Mesenchymal stem cell (in vitro differentiated cells and primary cell): ENCODE measurements around the gene CDH4.

Source experiments
- DNase-seq: peaks from one replicate; pipeline ENCODE4 v3.0.0-alpha.2; 2013
- H2AFZ ChIP-seq: one replicate; pipeline ENCODE4 v1.6.1; 2013; ENCODE audit warnings: low read depth, mild to moderate bottlenecking, control low read depth, inconsistent platforms, low read length, moderate library complexity
- H2AK5ac ChIP-seq: 2 replicates; pipeline ENCODE4 v1.6.1; 2013; ENCODE audit warnings: low read length, moderate library complexity, mild to moderate bottlenecking, inconsistent platforms; ENCODE audit not compliant: severe bottlenecking
- H2BK120ac ChIP-seq: one replicate; pipeline ENCODE4 v1.6.1; 2013; ENCODE audit warnings: low read depth, mild to moderate bottlenecking, inconsistent platforms, low read length, moderate library complexity
- H2BK12ac ChIP-seq, 2 experiments: one replicate each; pipeline ENCODE4 v1.6.1; 2013; ENCODE audit warnings: inconsistent platforms in 2 of 2, low read length in 2 of 2, mild to moderate bottlenecking in 2 of 2, moderate library complexity in 2 of 2, control low read depth in 1 of 2
- H2BK15ac ChIP-seq: one replicate; pipeline ENCODE4 v1.6.1; 2013; ENCODE audit warnings: mild to moderate bottlenecking, low read depth, inconsistent platforms; ENCODE audit not compliant: poor library complexity, severe bottlenecking
- H2BK5ac ChIP-seq: 2 replicates; pipeline ENCODE4 v1.6.1; 2013; ENCODE audit warnings: low read depth, mild to moderate bottlenecking, low read length, control low read depth, inconsistent platforms; ENCODE audit not compliant: poor library complexity, severe bottlenecking
- H3K14ac ChIP-seq, 2 experiments: one replicate each; pipeline ENCODE4 v1.6.1; 2013; ENCODE audit warnings: inconsistent platforms in 2 of 2, low read length in 2 of 2, control low read depth in 1 of 2, mild to moderate bottlenecking in 1 of 2, moderate library complexity in 1 of 2
- H3K18ac ChIP-seq, 2 experiments: one replicate each; pipeline ENCODE4 v1.6.1; 2013; ENCODE audit warnings: inconsistent platforms in 2 of 2, low read length in 2 of 2, control low read depth in 1 of 2, low read depth in 1 of 2, mild to moderate bottlenecking in 1 of 2
- H3K23ac ChIP-seq, 2 experiments: one replicate each; pipeline ENCODE4 v1.6.1; 2013; ENCODE audit warnings: inconsistent platforms in 2 of 2, low read length in 2 of 2, mild to moderate bottlenecking in 2 of 2, moderate library complexity in 2 of 2, control low read depth in 1 of 2
- H3K27ac ChIP-seq: 2 replicates; pipeline ENCODE4 v1.5.1; 2013; ENCODE audit warnings: mild to moderate bottlenecking, moderate library complexity, low read length, control low read depth, inconsistent platforms; ENCODE audit not compliant: poor library complexity, severe bottlenecking
- H3K27me3 ChIP-seq, 2 experiments: 2 replicates each; pipeline versions ENCODE4 v1.6.1 to v1.7.0; 2013; ENCODE audit warnings: low read length in 2 of 2, mild to moderate bottlenecking in 2 of 2, moderate library complexity in 2 of 2, control low read depth in 1 of 2, inconsistent platforms in 1 of 2; ENCODE audit not compliant: control insufficient read depth in 1 of 2, insufficient read depth in 1 of 2
- H3K36me3 ChIP-seq, 2 experiments: 2 replicates each; pipeline versions ENCODE4 v1.6.1 to v1.7.0; 2013; ENCODE audit warnings: low read length in 2 of 2, control low read depth in 1 of 2, inconsistent platforms in 1 of 2, low read depth in 1 of 2, mild to moderate bottlenecking in 1 of 2; ENCODE audit not compliant: insufficient read depth in 2 of 2, control insufficient read depth in 1 of 2
- H3K4ac ChIP-seq, 2 experiments: one replicate each; pipeline ENCODE4 v1.6.1; 2013; ENCODE audit warnings: inconsistent platforms in 2 of 2, low read length in 2 of 2, mild to moderate bottlenecking in 2 of 2, moderate library complexity in 2 of 2, control low read depth in 1 of 2, low read depth in 1 of 2
- H3K4me1 ChIP-seq: 2 replicates; pipeline ENCODE4 v1.6.1; 2013; ENCODE audit warnings: low read depth, low read length, control low read depth; ENCODE audit not compliant: control insufficient read depth, insufficient read depth
- H3K4me2 ChIP-seq: 2 replicates; pipeline ENCODE4 v1.6.1; 2013; ENCODE audit warnings: low read length, mild to moderate bottlenecking, inconsistent platforms; ENCODE audit not compliant: poor library complexity, severe bottlenecking
- H3K4me3 ChIP-seq, 2 experiments: 2 replicates each; pipeline versions ENCODE4 v1.5.1 to v1.7.0; 2013; ENCODE audit warnings: low read length in 2 of 2, mild to moderate bottlenecking in 2 of 2, control low read depth in 1 of 2, low read depth in 1 of 2; ENCODE audit not compliant: insufficient read depth in 1 of 2
- H3K79me1 ChIP-seq: replicated peaks from 2 replicates; pipeline ENCODE4 v1.6.1; 2013; ENCODE audit warnings: mild to moderate bottlenecking, control low read depth, low read length, inconsistent platforms; ENCODE audit not compliant: poor library complexity, severe bottlenecking
- H3K9ac ChIP-seq: 2 replicates; pipeline ENCODE4 v1.7.0; 2013; ENCODE audit warnings: mild to moderate bottlenecking, low read length, moderate library complexity
- H3K9me3 ChIP-seq: 2 replicates; pipeline ENCODE4 v1.7.0; 2013; ENCODE audit warnings: mild to moderate bottlenecking, low read length; ENCODE audit not compliant: control insufficient read depth
- H4K8ac ChIP-seq: one replicate; pipeline ENCODE4 v1.6.1; 2013; ENCODE audit warnings: inconsistent platforms, mild to moderate bottlenecking, low read length, moderate library complexity
- H4K91ac ChIP-seq: one replicate; pipeline ENCODE4 v1.6.1; 2013; ENCODE audit warnings: mild to moderate bottlenecking, low read length, inconsistent platforms
- WGBS: methylation state at CpG from one replicate; pipeline ENCODE4 v1.1.7; 2013; ENCODE audit warnings: mixed read lengths; 5-methylcytosine and 5-hydroxymethylcytosine counted together

The CDH4 gene

GRCh38 chr20:61698598-61699494 is 446.8 kb downstream of the CDH4 start:
- 90% methylated on average over 25 of the region's 25 CpGs for WGBS
- no peak overlapping the region for H3K23ac ChIP-seq
- peaks cover 4 to 15% of the 10 kb centered on the region in 2 experiments for H3K27me3 ChIP-seq
- no peak overlapping the region for H2AK5ac ChIP-seq
- no peak for DNase-seq
- no peak overlapping the region for H3K27ac ChIP-seq
- no peak overlapping the region for H3K18ac ChIP-seq
- no peak overlapping the region for H3K4me2 ChIP-seq
- H3K4me1 ChIP-seq, result peaks cover 3% of the 10 kb centered on the region
- H2AFZ ChIP-seq, result no peak overlapping the region
- H4K91ac ChIP-seq, result no peak overlapping the region
- no peak overlapping the region for H2BK120ac ChIP-seq
- H3K14ac ChIP-seq, result no peak overlapping the region
- no peaks in the 10 kb centered on the region for H3K9me3 ChIP-seq
- H3K4me3 ChIP-seq, result no peak overlapping the region
- no peak overlapping the region for H2BK12ac ChIP-seq
- no peaks in the 10 kb centered on the region for H3K36me3 ChIP-seq
- no peak overlapping the region for H3K4ac ChIP-seq
- no peak overlapping the region for H3K9ac ChIP-seq
- no peak overlapping the region for H2BK15ac ChIP-seq
- H2BK5ac ChIP-seq, result no peak overlapping the region
- H3K79me1 ChIP-seq, result no peaks in the 10 kb centered on the region
- no peak overlapping the region for H4K8ac ChIP-seq

GRCh38 chr20:61699495-61700374 is 447.7 kb downstream of the CDH4 start:
- no peaks in the 10 kb centered on the region for H3K36me3 ChIP-seq
- H3K4me2 ChIP-seq, result no peak overlapping the region
- H4K8ac ChIP-seq, result no peak overlapping the region
- peaks cover 3% of the 10 kb centered on the region for H3K4me1 ChIP-seq
- H2AK5ac ChIP-seq, result no peak overlapping the region
- H2BK120ac ChIP-seq, result no peak overlapping the region
- H3K4me3 ChIP-seq, result no peak overlapping the region
- H3K4ac ChIP-seq, result no peak overlapping the region
- no peaks in the 10 kb centered on the region for H3K9me3 ChIP-seq
- no peak overlapping the region for H3K27ac ChIP-seq
- no peak overlapping the region for H3K9ac ChIP-seq
- H3K18ac ChIP-seq, result no peak overlapping the region
- no peak overlapping the region for H3K23ac ChIP-seq
- no peak overlapping the region for H2BK5ac ChIP-seq
- no peak overlapping the region for H3K14ac ChIP-seq
- H3K27me3 ChIP-seq, result peaks cover 2 to 8% of the 10 kb centered on the region in 2 experiments
- DNase-seq, result peak; percentile 19
- 79% methylated on average over 30 of the region's 31 CpGs for WGBS
- no peak overlapping the region for H2AFZ ChIP-seq
- no peak overlapping the region for H2BK15ac ChIP-seq
- no peaks in the 10 kb centered on the region for H3K79me1 ChIP-seq
- H2BK12ac ChIP-seq, result no peak overlapping the region
- no peak overlapping the region for H4K91ac ChIP-seq

GRCh38 chr20:61700595-61701140 is 448.6 kb downstream of the CDH4 start:
- Histone ChIP-seq H3K4me3 (no peak overlapping the region), H3K36me3 (no peaks in the 10 kb centered on the region), H2BK120ac (no peak overlapping the region), H3K4ac (no peak overlapping the region), H2BK15ac (no peak overlapping the region), H3K18ac (no peak overlapping the region), H2AFZ (no peak overlapping the region), H3K23ac (no peak overlapping the region), H3K9ac (no peak overlapping the region), H2BK5ac (no peak overlapping the region), H2AK5ac (no peak overlapping the region), H3K27me3 (peaks cover 0 to 4% of the 10 kb centered on the region in 2 experiments), H3K4me2 (no peak overlapping the region), H3K14ac (no peak overlapping the region), H2BK12ac (no peak overlapping the region), H4K8ac (no peak overlapping the region), H3K27ac (no peak overlapping the region), H3K9me3 (no peaks in the 10 kb centered on the region), H3K79me1 (no peaks in the 10 kb centered on the region), H3K4me1 (peaks cover 3% of the 10 kb centered on the region), H4K91ac (no peak overlapping the region)
- WGBS, result 95% methylated on average over 24 of the region's 24 CpGs
- no peak for DNase-seq

GRCh38 chr20:61701401-61701800 is 449.3 kb downstream of the CDH4 start:
- Histone ChIP-seq H3K23ac (no peak overlapping the region), H3K18ac (no peak overlapping the region), H2AK5ac (no peak overlapping the region), H3K36me3 (no peaks in the 10 kb centered on the region), H3K79me1 (no peaks in the 10 kb centered on the region), H2BK15ac (no peak overlapping the region), H3K27ac (no peak overlapping the region), H3K14ac (no peak overlapping the region), H3K27me3 (peaks cover 0 to 4% of the 10 kb centered on the region in 2 experiments), H3K9ac (no peak overlapping the region), H2BK120ac (no peak overlapping the region), H3K4me1 (peaks cover 3% of the 10 kb centered on the region), H4K91ac (no peak overlapping the region), H2BK12ac (no peak overlapping the region), H3K4me3 (no peak overlapping the region), H3K4ac (no peak overlapping the region), H4K8ac (no peak overlapping the region), H2BK5ac (no peak overlapping the region), H3K4me2 (no peak overlapping the region), H2AFZ (no peak overlapping the region), H3K9me3 (peaks cover 3% of the 10 kb centered on the region)
- 96% methylated on average over 14 of the region's 14 CpGs for WGBS
- no peak for DNase-seq
